HCT116 (cell line): Measurements from ENCODE around the gene ZBTB17. TPM values are rescaled to one million over a fixed set of nuclear protein-coding genes. Genes with fewer than 3 reads are reported as not detected.

Experiments used
- ATAC-seq: fragments of 200-7000 bp; cut with Tn5 transposase; 2 replicates; pipeline ENCODE4 v1.9.1; 2020; ENCODE audit warnings: mild to moderate bottlenecking, moderate library complexity
- BruUV-seq: library from RNA; stranded (reverse); fragments of 400-500 nt; replicated peaks from 2 replicates; lab custom pipeline; 2021; lab: Mats Ljungman, UMichigan
- CTCF ChIA-PET: fragments of 300-600 bp; sonication (Branson Sonifier 250); formaldehyde crosslinking; loops from one replicate; lab custom pipeline; 2021; ENCODE audit warnings: antibody characterized with exemption; lab: Charles Lee
- POLR2A ChIA-PET: fragments of 300-600, 350-600 bp; sonication (Branson Sonifier 250); formaldehyde crosslinking; loops from one replicate; lab custom pipeline; 2021; ENCODE audit warnings: antibody characterized with exemption; lab: Charles Lee
- RAD21 ChIA-PET, 2 experiments: fragments of 300-600 bp; sonication (Branson Sonifier 250); formaldehyde crosslinking; loops; one replicate each; lab custom pipeline; 2023; ENCODE audit warnings: low total read pairs in 2 of 2; ENCODE audit not compliant: uncharacterized antibody in 2 of 2, unreplicated experiment in 2 of 2, low non-redundant PET in 1 of 2; lab: Charles Lee
- DNase-seq: peaks from one replicate; pipeline ENCODE4 v3.0.0-alpha.2; 2010; ENCODE audit warnings: low read depth, low spot score
- H2AFZ ChIP-seq: fragments of 200-600 bp; shearing (Covaris generic), sonication (generic); 2 replicates; pipeline ENCODE4 v1.6.1; 2017; ENCODE audit warnings: low read depth, mixed run types, mixed read lengths, antibody characterized with exemption, low read length; ENCODE audit not compliant: poor library complexity, severe bottlenecking
- H3K27ac ChIP-seq: 2 replicates; pipeline ENCODE4 v1.5.1; 2012; ENCODE audit warnings: low read depth, low read length
- H3K27me3 ChIP-seq: fragments of 200-600 bp; sonication (generic); 2 replicates; pipeline ENCODE4 v1.6.1; 2016; ENCODE audit warnings: mixed run types, low read length, mixed read lengths; ENCODE audit not compliant: insufficient read depth
- H3K36me3 ChIP-seq, 2 experiments: fragments of 200-500 bp in 1 of 2; fragments of 200-600 bp in 1 of 2; sonication (Bioruptor generic) in 1 of 2; sonication (generic) in 1 of 2; 2 replicates each; pipeline versions ENCODE4 v1.5.1 to v1.6.1; 2014 to 2016; ENCODE audit warnings: low read length in 2 of 2, inconsistent platforms in 1 of 2, mixed read lengths in 1 of 2, mixed run types in 1 of 2; ENCODE audit not compliant: insufficient read depth in 2 of 2, control insufficient read depth in 1 of 2
- H3K4me1 ChIP-seq, 2 experiments: fragments of 200-600 bp in 1 of 2; sonication (generic) in 1 of 2; 2 replicates each; pipeline versions ENCODE4 v1.5.1 to v1.6.1; 2012 to 2017; ENCODE audit warnings: low read length in 2 of 2, inconsistent platforms in 1 of 2, mild to moderate bottlenecking in 1 of 2, mixed read lengths in 1 of 2, mixed run types in 1 of 2, moderate library complexity in 1 of 2; ENCODE audit not compliant: insufficient read depth in 2 of 2, control insufficient read depth in 1 of 2
- H3K4me2 ChIP-seq: fragments of 200-600 bp; sonication (generic); 2 replicates; pipeline ENCODE4 v1.6.1; 2017; ENCODE audit warnings: mixed run types, low read length, mixed read lengths
- H3K4me3 ChIP-seq, 2 experiments: fragments of 200-600 bp in 1 of 2; sonication (generic) in 1 of 2; replicated peaks in 1 of 2; 2 replicates each; pipeline ENCODE4 v1.5.1; 2011 to 2016; ENCODE audit warnings: low read length in 2 of 2, control low read depth in 1 of 2, low read depth in 1 of 2, mild to moderate bottlenecking in 1 of 2, mixed read lengths in 1 of 2, mixed run types in 1 of 2
- H3K79me2 ChIP-seq: fragments of 200-600 bp; sonication (generic); 2 replicates; pipeline ENCODE4 v1.6.1; 2017; ENCODE audit warnings: mild to moderate bottlenecking, mixed run types, low read length, moderate library complexity, mixed read lengths; ENCODE audit not compliant: insufficient read depth
- H3K9ac ChIP-seq: fragments of 200-600 bp; sonication (generic); 2 replicates; pipeline ENCODE4 v1.6.1; 2016; ENCODE audit warnings: low read length, mixed read lengths
- H3K9me2 ChIP-seq: fragments of 200-600 bp; sonication (generic), shearing (Covaris generic); 2 replicates; pipeline ENCODE4 v1.6.1; 2017; ENCODE audit warnings: mixed run types, mild to moderate bottlenecking, moderate library complexity; ENCODE audit not compliant: insufficient read depth
- H3K9me3 ChIP-seq, 2 experiments: fragments of 200-500 bp in 1 of 2; fragments of 200-600 bp in 1 of 2; sonication (Bioruptor generic) in 1 of 2; sonication (generic) in 1 of 2; 2 replicates each; pipeline ENCODE4 v1.6.1; 2014 to 2017; ENCODE audit warnings: low read length in 2 of 2, mixed read lengths in 2 of 2, inconsistent platforms in 1 of 2, low read depth in 1 of 2, mild to moderate bottlenecking in 1 of 2, mixed run types in 1 of 2, moderate library complexity in 1 of 2; ENCODE audit not compliant: control insufficient read depth in 1 of 2, insufficient read depth in 1 of 2
- H4K20me1 ChIP-seq: fragments of 200-600 bp; sonication (generic), shearing (Covaris generic); 2 replicates; pipeline ENCODE4 v1.6.1; 2017; ENCODE audit warnings: mixed run types, mild to moderate bottlenecking, moderate library complexity; ENCODE audit not compliant: insufficient read depth
- ATF3 ChIP-seq: IDR thresholded peaks from 2 replicates; pipeline ENCODE4 v1.6.1; 2012
- CBX3 ChIP-seq: IDR thresholded peaks from 2 replicates; pipeline ENCODE4 v1.6.1; 2012; ENCODE audit warnings: low read depth
- CTCF ChIP-seq, 3 experiments: fragments of 200-600 bp in 1 of 3; sonication (generic) in 1 of 3; IDR thresholded peaks in 2 of 3; conservative IDR thresholded peaks in 1 of 3; 2 replicates each; pipeline ENCODE4 v1.5.1; 2012 to 2017; ENCODE audit warnings: low read depth in 2 of 3, low read length in 2 of 3, antibody characterized with exemption in 1 of 3, borderline replicate concordance in 1 of 3, control low read depth in 1 of 3, mild to moderate bottlenecking in 1 of 3, mixed read lengths in 1 of 3, mixed run types in 1 of 3, moderate library complexity in 1 of 3; ENCODE audit not compliant: insufficient read depth in 1 of 3
- EGR1 ChIP-seq: IDR thresholded peaks from 2 replicates; pipeline ENCODE4 v1.6.1; 2012; ENCODE audit warnings: low read depth
- ELF1 ChIP-seq: IDR thresholded peaks from 2 replicates; pipeline ENCODE4 v1.6.1; 2012; ENCODE audit warnings: low read depth, borderline replicate concordance
- EZH2 ChIP-seq: fragments of 200-600 bp; sonication (generic); IDR thresholded peaks from 2 replicates; pipeline ENCODE4 v1.6.1; 2017; ENCODE audit warnings: antibody characterized with exemption, mixed run types
- MAX ChIP-seq: IDR thresholded peaks from 2 replicates; pipeline ENCODE4 v1.6.1; 2012
- POLR2A ChIP-seq: IDR thresholded peaks from 2 replicates; pipeline ENCODE4 v1.7.0; 2011; ENCODE audit warnings: borderline replicate concordance; ENCODE audit not compliant: insufficient read depth, insufficient read length; ENCODE audit errors: extremely low read depth
- POLR2AphosphoS5 ChIP-seq: IDR thresholded peaks from 2 replicates; pipeline ENCODE4 v1.6.1; 2011; ENCODE audit warnings: mild to moderate bottlenecking, low read depth, low read length, moderate library complexity
- SIN3A ChIP-seq: IDR thresholded peaks from 2 replicates; pipeline ENCODE4 v1.6.1; 2012; ENCODE audit warnings: low read depth
- SP1 ChIP-seq: IDR thresholded peaks from 2 replicates; pipeline ENCODE4 v1.6.1; 2012; ENCODE audit warnings: low read depth
- TCF7L2 ChIP-seq: IDR thresholded peaks from 2 replicates; pipeline ENCODE4 v1.7.0; 2011; ENCODE audit warnings: borderline replicate concordance, inconsistent platforms; ENCODE audit not compliant: insufficient read depth, insufficient read length; ENCODE audit errors: extremely low read depth
- YY1 ChIP-seq: IDR thresholded peaks from 2 replicates; pipeline ENCODE4 v1.6.1; 2011; ENCODE audit warnings: low read length, low read depth, moderate library complexity, mild to moderate bottlenecking; ENCODE audit not compliant: insufficient replicate concordance; ENCODE audit errors: extremely low read depth
- ZBTB33 ChIP-seq: IDR thresholded peaks from 2 replicates; pipeline ENCODE4 v1.6.1; 2011; ENCODE audit warnings: mild to moderate bottlenecking, low read length, moderate library complexity; ENCODE audit not compliant: insufficient replicate concordance; ENCODE audit errors: extremely low read depth
- ZFX ChIP-seq: fragments of 450-650 bp; IDR thresholded peaks from 2 replicates; pipeline ENCODE4 v1.6.1; 2017
- ZNF274 ChIP-seq: fragments of 200-500 bp; sonication (Bioruptor generic); IDR thresholded peaks from 2 replicates; pipeline ENCODE4 v1.6.1; 2014; ENCODE audit warnings: mild to moderate bottlenecking, low read depth, low read length, inconsistent platforms
- intact Hi-C: fragments of 100-400 bp; cut with micrococcal nuclease; formaldehyde crosslinking; loops from 2 replicates; pipeline ENCODE4 v1.10.0; 2022
- total RNA-seq: library from RNA; stranded (reverse); gene quantifications from one replicate; pipeline ENCODE4 v1.2.1, GENCODE V29; 2021; ENCODE audit not compliant: unreplicated experiment

The ZBTB17 gene
- total RNA-seq, 1 experiment from 2014 or later: 31.6 TPM

GRCh38 chr1:15991427-15992186, 15.7 kb upstream of the ZBTB17 start:
- H3K36me3 ChIP-seq: no peaks in the 10 kb centered on the region
- H3K4me2 ChIP-seq: no peak overlapping the region
- no peak overlapping the region for H3K27ac ChIP-seq
- H3K9ac ChIP-seq: no peak overlapping the region
- DNase-seq: no peak
- H2AFZ ChIP-seq: no peak overlapping the region
- intact Hi-C loops: loop anchor here (5.0 kb wide), 1 partner anchor 399 kb away; no protein-coding TSS in a partner anchor
- TF ChIP-seq ZNF274 (no peak), CBX3 (no peak), TCF7L2 (no peak), POLR2AphosphoS5 (no peak), ATF3 (no peak), EGR1 (no peak), SIN3A (no peak), YY1 (no peak), ELF1 (no peak), ZBTB33 (no peak), POLR2A (no peak), MAX (no peak), ZFX (no peak), CTCF (IDR thresholded peaks at IDR 0.05 in 2 of 3, conservative IDR thresholded peaks at IDR 0.05 in 1 of 3; ENCODE audit: borderline replicate concordance in 1 of 3, insufficient read depth in 1 of 3, low read depth in 2 of 3, low read length in 2 of 3) (no peak), SP1 (no peak), EZH2 (no peak)
- TF ChIP-seq, all 23 proteins: peak for 0
- Histone ChIP-seq H3K4me1 (peaks cover 0 to 2% of the 10 kb centered on the region in 2 experiments; a peak in 2 of 4 replicates), H3K4me3 (no peak overlapping the region), H4K20me1 (no peaks in the 10 kb centered on the region), H3K9me2 (no peaks in the 10 kb centered on the region), H3K79me2 (no peaks in the 10 kb centered on the region), H3K27me3 (no peaks in the 10 kb centered on the region), H3K9me3 (no peaks in the 10 kb centered on the region)
- no peak for ATAC-seq
- ChIA-PET RAD21 (no interaction called here), CTCF (no interaction called here), POLR2A (no interaction called here)
- no TSS peak for BruUV-seq
